Measurements from ENCODE around the gene ARMC2.

ARMC2 gene

DNA sequence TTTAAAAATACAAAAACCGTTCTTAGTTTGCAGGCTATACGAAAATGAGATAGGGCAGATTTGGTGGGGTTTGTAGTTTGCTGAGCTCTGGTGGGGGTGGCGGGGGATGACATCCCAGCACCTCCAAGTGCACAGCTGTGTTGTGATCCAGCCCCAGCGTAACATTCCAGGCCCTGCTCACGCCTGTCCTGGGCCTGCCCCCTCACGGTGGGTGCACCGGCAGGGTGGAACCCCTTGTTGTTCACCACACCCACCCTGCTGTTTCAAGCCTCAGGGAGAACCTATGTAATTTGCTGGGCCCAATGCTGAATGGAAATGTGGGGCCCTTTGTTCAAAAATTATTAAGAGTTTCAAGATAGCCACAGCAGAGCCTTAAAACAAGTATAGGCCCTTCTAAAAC, 25.0 kb downstream of the ARMC2 start:
- peaks cover 22% of the 10 kb centered on the region for H3K4me1 ChIP-seq (ENCODE audit: insufficient read depth, low read length, poor library complexity, severe bottlenecking)
- H3K79me2 ChIP-seq (ENCODE audit: insufficient read depth, low read length), result no peaks in the 10 kb centered on the region
- no peak overlapping the region for H3K9ac ChIP-seq (ENCODE audit: low read depth, low read length, poor library complexity, severe bottlenecking)
- H3K27me3 ChIP-seq (ENCODE audit: insufficient read depth, low read length, poor library complexity, severe bottlenecking), result no peaks in the 10 kb centered on the region
- peaks cover 3% of the 10 kb centered on the region; the same call in 1 of the 2 replicates for H3F3A ChIP-seq (ENCODE audit: low read depth)
- no peak overlapping the region for H2AFZ ChIP-seq (ENCODE audit: low read length)
- H3K9me2 ChIP-seq (replicated peaks; ENCODE audit: low read depth, low read length), result no peaks in the 10 kb centered on the region
- no peak overlapping the region for H3K4me2 ChIP-seq (ENCODE audit: low read depth, low read length, poor library complexity, severe bottlenecking)
- no peaks in the 10 kb centered on the region for H3K9me3 ChIP-seq (ENCODE audit: insufficient read depth, low read depth, low read length)
- TF ChIP-seq EZH2phosphoT487 (IDR thresholded peaks at IDR 0.05; ENCODE audit: borderline replicate concordance), result no peak
- TF ChIP-seq, protein P1, sequence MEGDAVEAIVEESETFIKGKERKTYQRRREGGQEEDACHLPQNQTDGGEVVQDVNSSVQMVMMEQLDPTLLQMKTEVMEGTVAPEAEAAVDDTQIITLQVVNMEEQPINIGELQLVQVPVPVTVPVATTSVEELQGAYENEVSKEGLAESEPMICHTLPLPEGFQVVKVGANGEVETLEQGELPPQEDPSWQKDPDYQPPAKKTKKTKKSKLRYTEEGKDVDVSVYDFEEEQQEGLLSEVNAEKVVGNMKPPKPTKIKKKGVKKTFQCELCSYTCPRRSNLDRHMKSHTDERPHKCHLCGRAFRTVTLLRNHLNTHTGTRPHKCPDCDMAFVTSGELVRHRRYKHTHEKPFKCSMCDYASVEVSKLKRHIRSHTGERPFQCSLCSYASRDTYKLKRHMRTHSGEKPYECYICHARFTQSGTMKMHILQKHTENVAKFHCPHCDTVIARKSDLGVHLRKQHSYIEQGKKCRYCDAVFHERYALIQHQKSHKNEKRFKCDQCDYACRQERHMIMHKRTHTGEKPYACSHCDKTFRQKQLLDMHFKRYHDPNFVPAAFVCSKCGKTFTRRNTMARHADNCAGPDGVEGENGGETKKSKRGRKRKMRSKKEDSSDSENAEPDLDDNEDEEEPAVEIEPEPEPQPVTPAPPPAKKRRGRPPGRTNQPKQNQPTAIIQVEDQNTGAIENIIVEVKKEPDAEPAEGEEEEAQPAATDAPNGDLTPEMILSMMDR (conservative IDR thresholded peaks at IDR 0.05; ENCODE audit: low read length), result no peak
- H4K20me1 ChIP-seq (ENCODE audit: insufficient read depth, low read length, poor library complexity, severe bottlenecking), result no peaks in the 10 kb centered on the region
- no peak overlapping the region for H3K4me3 ChIP-seq (ENCODE audit: low read length, poor library complexity, severe bottlenecking)
- no peaks in the 10 kb centered on the region for H3K36me3 ChIP-seq (ENCODE audit: insufficient read depth, low read length)

GRCh38 chr6:108873971-108874370, 25.7 kb downstream of the ARMC2 start:
- Histone ChIP-seq H3K4me2 (ENCODE audit: low read depth, low read length, poor library complexity, severe bottlenecking) (peak overlapping the region; percentile 73), H3K4me1 (ENCODE audit: insufficient read depth, low read length, poor library complexity, severe bottlenecking) (peaks cover 22% of the 10 kb centered on the region), H3K9me2 (replicated peaks; ENCODE audit: low read depth, low read length) (no peaks in the 10 kb centered on the region), H3K79me2 (ENCODE audit: insufficient read depth, low read length) (no peaks in the 10 kb centered on the region), H3K4me3 (ENCODE audit: low read length, poor library complexity, severe bottlenecking) (no peak overlapping the region), H4K20me1 (ENCODE audit: insufficient read depth, low read length, poor library complexity, severe bottlenecking) (no peaks in the 10 kb centered on the region), H3F3A (ENCODE audit: low read depth) (peaks cover 3% of the 10 kb centered on the region; the same call in 1 of the 2 replicates), H3K36me3 (ENCODE audit: insufficient read depth, low read length) (no peaks in the 10 kb centered on the region), H3K27me3 (ENCODE audit: insufficient read depth, low read length, poor library complexity, severe bottlenecking) (no peaks in the 10 kb centered on the region), H3K9me3 (ENCODE audit: insufficient read depth, low read depth, low read length) (no peaks in the 10 kb centered on the region), H3K9ac (ENCODE audit: low read depth, low read length, poor library complexity, severe bottlenecking) (no peak overlapping the region), H2AFZ (ENCODE audit: low read length) (no peak overlapping the region)
- TF ChIP-seq, protein P1 (conservative IDR thresholded peaks at IDR 0.05; ENCODE audit: low read length), result no peak
- no peak for TF ChIP-seq EZH2phosphoT487 (IDR thresholded peaks at IDR 0.05; ENCODE audit: borderline replicate concordance)

DNA sequence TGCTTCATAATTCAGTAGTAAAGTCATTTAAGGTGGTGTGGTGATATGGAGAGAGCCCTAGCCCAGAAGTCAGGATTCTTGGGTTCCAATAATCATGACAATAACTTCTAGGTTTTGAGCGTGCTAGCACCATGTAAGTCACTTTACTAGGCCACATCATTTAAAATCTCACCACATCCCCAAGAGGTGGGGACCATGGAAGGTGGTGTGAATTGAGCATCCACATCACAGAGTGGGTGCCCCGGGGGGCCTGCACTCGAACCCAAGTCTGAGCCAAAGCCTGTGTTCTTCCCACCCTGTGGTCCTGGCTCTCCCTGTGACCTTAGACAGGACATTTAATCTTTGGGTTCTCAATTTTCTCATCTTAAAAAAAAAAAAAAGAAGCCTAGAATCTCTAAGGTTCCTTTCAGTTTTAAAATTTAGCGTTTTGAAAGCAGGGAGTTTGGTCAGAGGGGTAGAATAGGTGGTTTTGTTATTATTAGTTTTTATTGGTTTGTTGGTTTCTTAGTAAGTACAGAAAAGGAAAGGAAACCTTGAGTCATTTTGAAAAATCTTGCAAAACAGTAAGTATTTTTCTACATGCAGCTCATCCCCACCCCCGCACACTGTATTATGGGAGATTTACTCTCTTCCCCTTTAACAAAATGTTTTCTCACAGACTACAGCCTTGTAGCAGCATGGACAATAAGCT, 26.4 kb downstream of the ARMC2 start:
- Histone ChIP-seq H4K20me1 (ENCODE audit: insufficient read depth, low read length, poor library complexity, severe bottlenecking) (no peaks in the 10 kb centered on the region), H3K4me3 (ENCODE audit: low read length, poor library complexity, severe bottlenecking) (peak overlapping the region; percentile 51)

More for the DNA sequence above, 26.4 kb downstream of the ARMC2 start:
- peak overlapping the region; percentile 45 for H2AFZ ChIP-seq (ENCODE audit: low read length)
- peak overlapping the region; percentile 16 for H3K9ac ChIP-seq (ENCODE audit: low read depth, low read length, poor library complexity, severe bottlenecking)
- H3K9me3 ChIP-seq (ENCODE audit: insufficient read depth, low read depth, low read length), result no peaks in the 10 kb centered on the region
- H3K4me1 ChIP-seq (ENCODE audit: insufficient read depth, low read length, poor library complexity, severe bottlenecking), result peaks cover 22% of the 10 kb centered on the region
- no peaks in the 10 kb centered on the region for H3K27me3 ChIP-seq (ENCODE audit: insufficient read depth, low read length, poor library complexity, severe bottlenecking)
- peaks cover 3% of the 10 kb centered on the region; the same call in 1 of the 2 replicates for H3F3A ChIP-seq (ENCODE audit: low read depth)
- TF ChIP-seq, protein P1 (conservative IDR thresholded peaks at IDR 0.05; ENCODE audit: low read length), result no peak
- no peak for TF ChIP-seq EZH2phosphoT487 (IDR thresholded peaks at IDR 0.05; ENCODE audit: borderline replicate concordance)
- no peaks in the 10 kb centered on the region for H3K9me2 ChIP-seq (replicated peaks; ENCODE audit: low read depth, low read length)
- H3K36me3 ChIP-seq (ENCODE audit: insufficient read depth, low read length), result no peaks in the 10 kb centered on the region
- H3K4me2 ChIP-seq (ENCODE audit: low read depth, low read length, poor library complexity, severe bottlenecking), result peak overlapping the region; percentile 73
- H3K79me2 ChIP-seq (ENCODE audit: insufficient read depth, low read length), result no peaks in the 10 kb centered on the region
